Endothelial cell of umbilical vein (primary cell): ENCODE measurements around the gene DLGAP1. TPM values are rescaled to one million over a fixed set of nuclear protein-coding genes. Genes with fewer than 3 reads are reported as not detected.

ENCODE experiments used
- BruUV-seq: library from RNA; stranded (reverse); fragments of 400-500 nt; replicated peaks from 2 replicates; lab custom pipeline; 2021; lab: Mats Ljungman, UMichigan
- CTCF ChIA-PET: fragments of 300-600, 350-600 bp; sonication (Branson Sonifier 250); formaldehyde crosslinking; loops from one replicate; lab custom pipeline; 2021; ENCODE audit warnings: antibody characterized with exemption, inconsistent platforms; lab: Charles Lee
- POLR2A ChIA-PET: fragments of 300-600, 350-600 bp; sonication (Branson Sonifier 250); formaldehyde crosslinking; loops from one replicate; lab custom pipeline; 2021; ENCODE audit warnings: antibody characterized with exemption, inconsistent platforms; lab: Charles Lee
- DNase-seq: peaks from one replicate; pipeline ENCODE4 v3.0.0-alpha.2; 2011; ENCODE audit warnings: low read depth, low spot score
- FAIRE-seq: peaks from 2 replicates; lab custom pipeline; 2011; peaks lifted over from hg19 to GRCh38; lab: Jason Lieb, UNC
- H2AFZ ChIP-seq: 2 replicates; pipeline ENCODE4 v1.6.0; 2012; ENCODE audit warnings: low read depth, low read length, control low read depth, inconsistent platforms
- H3K27ac ChIP-seq: 2 replicates; pipeline ENCODE4 v1.5.1; 2011; ENCODE audit warnings: low read depth, mild to moderate bottlenecking, control low read depth, low read length, moderate library complexity; ENCODE audit not compliant: insufficient read depth
- H3K27me3 ChIP-seq, 2 experiments: 2 replicates each; pipeline versions ENCODE4 v1.6.0 to v1.6.1; 2011; ENCODE audit warnings: low read length in 2 of 2, mixed read lengths in 1 of 2; ENCODE audit not compliant: control insufficient read depth in 2 of 2, insufficient read depth in 2 of 2
- H3K36me3 ChIP-seq, 2 experiments: 2 replicates in 1 of 2; 3 replicates in 1 of 2; pipeline ENCODE4 v1.5.1; 2011; ENCODE audit warnings: low read length in 2 of 2, mild to moderate bottlenecking in 1 of 2, moderate library complexity in 1 of 2; ENCODE audit not compliant: control insufficient read depth in 2 of 2, insufficient read depth in 2 of 2; ENCODE audit errors: extremely low read depth in 1 of 2
- H3K4me1 ChIP-seq: 3 replicates; pipeline ENCODE4 v1.5.1; 2011; ENCODE audit warnings: mild to moderate bottlenecking, low read length; ENCODE audit not compliant: control insufficient read depth, insufficient read depth; ENCODE audit errors: extremely low read depth
- H3K4me2 ChIP-seq: 2 replicates; pipeline ENCODE4 v1.6.1; 2011; ENCODE audit warnings: low read length, control low read depth, mixed read lengths; ENCODE audit not compliant: insufficient read depth
- H3K4me3 ChIP-seq, 3 experiments: fragments of 200-600 bp in 1 of 3; sonication (generic), shearing (Covaris generic) in 1 of 3; replicated peaks in 1 of 3; 2 replicates each; pipeline ENCODE4 v1.5.1; 2011 to 2016; ENCODE audit warnings: control low read depth in 3 of 3, low read length in 3 of 3, mild to moderate bottlenecking in 2 of 3, inconsistent platforms in 1 of 3, low read depth in 1 of 3, moderate library complexity in 1 of 3; ENCODE audit not compliant: insufficient read depth in 1 of 3
- H3K79me2 ChIP-seq: 2 replicates; pipeline ENCODE4 v1.6.0; 2012; ENCODE audit warnings: low read length, inconsistent platforms; ENCODE audit not compliant: control insufficient read depth, insufficient read depth
- H3K9ac ChIP-seq: replicated peaks from 2 replicates; pipeline ENCODE3; 2011; ENCODE audit warnings: low read length, control low read depth; ENCODE audit not compliant: insufficient read depth; ENCODE audit errors: extremely low read depth
- H3K9me1 ChIP-seq: replicated peaks from 3 replicates; pipeline ENCODE4 v1.6.0; 2011; ENCODE audit warnings: mild to moderate bottlenecking, low read length; ENCODE audit not compliant: control insufficient read depth, insufficient read depth; ENCODE audit errors: extremely low read depth
- H3K9me3 ChIP-seq: replicated peaks from 2 replicates; pipeline ENCODE4 v1.5.1; 2012; ENCODE audit warnings: low read length, inconsistent platforms; ENCODE audit not compliant: control insufficient read depth, insufficient read depth
- H4K20me1 ChIP-seq: replicated peaks from 2 replicates; pipeline ENCODE3; 2011; ENCODE audit warnings: mild to moderate bottlenecking, low read length; ENCODE audit not compliant: control insufficient read depth, insufficient read depth; ENCODE audit errors: extremely low read depth
- CTCF ChIP-seq, 2 donors: IDR thresholded peaks; 1 replicate in 1 of 2; 2 replicates in 1 of 2; pipeline ENCODE4 v1.5.1; 2011; ENCODE audit warnings: low read length in 2 of 2, mild to moderate bottlenecking in 2 of 2, moderate library complexity in 2 of 2, control low read depth in 1 of 2, inconsistent platforms in 1 of 2, low read depth in 1 of 2; ENCODE audit not compliant: insufficient read depth in 1 of 2; ENCODE audit errors: extremely low read depth in 1 of 2
- EZH2 ChIP-seq: IDR thresholded peaks from 2 replicates; pipeline ENCODE4 v1.6.1; 2012; ENCODE audit warnings: borderline replicate concordance, low read depth, mild to moderate bottlenecking, moderate library complexity, low read length, inconsistent platforms; ENCODE audit not compliant: severe bottlenecking
- FOS ChIP-seq: IDR thresholded peaks from 2 replicates; pipeline ENCODE4 v1.6.1; 2011; ENCODE audit warnings: mild to moderate bottlenecking, low read length, moderate library complexity, borderline replicate concordance; ENCODE audit not compliant: insufficient read depth
- GATA2 ChIP-seq: IDR thresholded peaks from 2 replicates; pipeline ENCODE4 v1.7.0; 2011; ENCODE audit warnings: low read depth, mild to moderate bottlenecking, moderate library complexity, mixed read lengths, low read length; ENCODE audit not compliant: insufficient read length, insufficient read depth
- JUN ChIP-seq: IDR thresholded peaks from 2 replicates; pipeline ENCODE4 v1.6.1; 2011; ENCODE audit warnings: borderline replicate concordance, low read depth; ENCODE audit not compliant: insufficient read length, insufficient read depth
- MYC ChIP-seq: IDR thresholded peaks from one replicate; pipeline ENCODE4 v1.6.1; 2011; ENCODE audit warnings: mild to moderate bottlenecking, low read depth, low read length
- POLR2A ChIP-seq: IDR thresholded peaks from 2 replicates; pipeline ENCODE4 v1.6.1; 2012; ENCODE audit warnings: low read depth, mild to moderate bottlenecking, control low read depth, low read length
- POLR2AphosphoS5 ChIP-seq: IDR thresholded peaks from 2 replicates; pipeline ENCODE4 v1.6.1; 2012; ENCODE audit warnings: low read depth, mild to moderate bottlenecking, control low read depth, low read length, moderate library complexity; ENCODE audit not compliant: insufficient read depth
- dilution Hi-C: fragments of 300-500 bp; cut with MboI; formaldehyde crosslinking; loops from one replicate; pipeline ENCODE4 v1.15.0; 2019; ENCODE audit warnings: low sequenced_read_pairs; ENCODE audit not compliant: extremely low pct_ligation_motif_present
- intact Hi-C: fragments of 100-400 bp; cut with micrococcal nuclease; formaldehyde crosslinking; loops from one replicate; pipeline ENCODE4 v1.10.0; 2022
- polyA plus RNA-seq, 4 experiments: library from polyadenylated mRNA; depleted of rRNA in 3 of 4; stranded (reverse) in 3 of 4; unstranded in 1 of 4; fragments of >200 nt; gene quantifications; 2 replicates each; pipeline versions ENCODE4 v1.2.1 to v1.2.3, GENCODE V29; 2011 to 2012; ENCODE audit warnings: missing spikeins in 1 of 4
- total RNA-seq: library from RNA; stranded (reverse); gene quantifications from 2 replicates; pipeline ENCODE4 v1.2.3, GENCODE V29; 2021
- TF ChIP-seq, protein P1 (sequence below): IDR thresholded peaks from 2 replicates; pipeline ENCODE4 v1.6.1; 2011; ENCODE audit not compliant: insufficient read depth, insufficient read length

DLGAP1 gene
- total and polyA plus RNA-seq, 2 donors (not counting 3 experiments of a cell fraction or from before 2014, with no cell fraction given), result 0.04 TPM; not detected in 1

DNA sequence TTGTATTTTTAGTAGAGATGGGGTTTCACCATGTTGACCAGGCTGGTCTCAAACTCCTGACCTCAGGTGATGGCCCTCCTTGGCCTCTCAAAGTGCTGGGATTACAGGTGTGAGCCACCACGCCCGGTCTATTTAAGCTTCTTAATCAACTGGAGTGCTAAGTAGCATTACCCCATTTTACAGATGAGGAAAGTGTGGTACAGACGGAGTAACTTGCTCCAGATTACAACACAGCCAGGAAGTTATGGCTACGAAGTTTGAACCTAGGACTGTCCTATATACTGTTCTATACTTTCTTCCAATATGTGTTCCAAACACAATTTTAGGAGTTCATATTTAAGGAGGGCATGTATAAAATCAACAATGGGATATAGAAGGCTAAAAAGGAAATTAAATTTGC, 807.5 kb downstream of the DLGAP1 start:
- no peak for FAIRE-seq
- BruUV-seq, result no TSS peak
- ChIA-PET CTCF (interaction anchor here (2.2 kb wide), 1 partner anchor 15 kb away, joined by 7 read pairs; no protein-coding TSS in a partner anchor), POLR2A (no interaction called here)
- no peaks in the 10 kb centered on the region for H3K36me3 ChIP-seq
- no peaks in the 10 kb centered on the region for H3K9me3 ChIP-seq
- H3K9ac ChIP-seq, result no peak overlapping the region
- H3K27ac ChIP-seq, result no peak overlapping the region
- no peaks in the 10 kb centered on the region for H3K79me2 ChIP-seq
- H3K27me3 ChIP-seq, result no peaks in the 10 kb centered on the region
- H3K4me3 ChIP-seq, result no peak overlapping the region
- intact Hi-C loops (no loop called here), dilution Hi-C loops (no loop called here)
- no peak overlapping the region for H2AFZ ChIP-seq
- no peak for TF ChIP-seq FOS
- no peak for TF ChIP-seq POLR2AphosphoS5
- TF ChIP-seq CTCF (IDR thresholded peaks at IDR 0.05; ENCODE audit: extremely low read depth in 1 of 2, insufficient read depth in 1 of 2, low read depth in 1 of 2, low read length in 2 of 2), result no peak
- no peak for TF ChIP-seq GATA2
- no peak for TF ChIP-seq MYC
- no peak for TF ChIP-seq POLR2A
- no peak for TF ChIP-seq JUN
- TF ChIP-seq, protein P1, sequence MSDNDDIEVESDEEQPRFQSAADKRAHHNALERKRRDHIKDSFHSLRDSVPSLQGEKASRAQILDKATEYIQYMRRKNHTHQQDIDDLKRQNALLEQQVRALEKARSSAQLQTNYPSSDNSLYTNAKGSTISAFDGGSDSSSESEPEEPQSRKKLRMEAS, result no peak
- TF ChIP-seq EZH2, result no peak
- no peak overlapping the region for H3K4me2 ChIP-seq
- DNase-seq, result no peak
- peaks cover 27% of the 10 kb centered on the region for H3K4me1 ChIP-seq
- no peaks in the 10 kb centered on the region for H4K20me1 ChIP-seq
- no peaks in the 10 kb centered on the region for H3K9me1 ChIP-seq
